ENCODE measurements around the gene PSMD10. TPM values are rescaled to one million over a fixed set of nuclear protein-coding genes. Genes with fewer than 3 reads are reported as not detected.

PSMD10 gene
- total and polyA plus RNA-seq, 4 donors: 17.7 to 21.9 (median 19.1) TPM

GRCh38 chrX:108130889-108131288 lies 39.5 kb upstream of the PSMD10 start:
- H3K9ac ChIP-seq (ENCODE audit: low read depth in 1 of 2, low read length in 2 of 2): no peak overlapping the region
- no peaks in the 10 kb centered on the region for H3K9me3 ChIP-seq (ENCODE audit: control insufficient read depth in 4 of 4, low read length in 3 of 4)

More at GRCh38 chrX:108130889-108131288, 39.5 kb upstream of the PSMD10 start:
- Histone ChIP-seq H3K4me3 (ENCODE audit: low read depth in 1 of 3, low read length in 3 of 3) (no peak overlapping the region), H3K4me1 (ENCODE audit: control insufficient read depth in 4 of 4, insufficient read depth in 4 of 4, low read length in 3 of 4) (no peaks in the 10 kb centered on the region), H3K27ac (ENCODE audit: low read depth in 1 of 2, low read length in 2 of 2) (no peak overlapping the region), H3K27me3 (ENCODE audit: control insufficient read depth in 4 of 4, insufficient read depth in 4 of 4, low read length in 3 of 4) (no peaks in the 10 kb centered on the region), H3K36me3 (ENCODE audit: control insufficient read depth in 4 of 4, insufficient read depth in 3 of 4, low read depth in 1 of 4, low read length in 3 of 4) (peaks cover 0 to 11% (median 3%) of the 10 kb centered on the region in 4 donors)
- TF ChIP-seq CTCF (IDR thresholded peaks at IDR 0.05; ENCODE audit: low read depth, low read length, missing input control) (no peak), FOXA2 (IDR thresholded peaks at IDR 0.05) (no peak), REST (IDR thresholded peaks at IDR 0.05) (no peak), GABPA (IDR thresholded peaks at IDR 0.05 in 1 of 2, conservative IDR thresholded peaks at IDR 0.05 in 1 of 2) (no peak), EGR1 (IDR thresholded peaks at IDR 0.05; ENCODE audit: low read depth in 2 of 2) (no peak), NR2F2 (IDR thresholded peaks at IDR 0.05) (no peak), ZBTB33 (IDR thresholded peaks at IDR 0.05) (no peak), YY1 (IDR thresholded peaks at IDR 0.05) (no peak), ATF3 (IDR thresholded peaks at IDR 0.05) (no peak), TAF1 (conservative IDR thresholded peaks at IDR 0.05) (no peak), RXRA (IDR thresholded peaks at IDR 0.05) (no peak), HNF4G (IDR thresholded peaks at IDR 0.05) (no peak)
- DNase-seq (ENCODE audit: low spot score): no peak
- WGBS: 90% methylated on average over 1 of the region's 1 CpG

Data from liver (tissue), 9 donors.